ENCODE data around the gene SLC22A2. TPM values are rescaled to one million over a fixed set of nuclear protein-coding genes. Genes with fewer than 3 reads are reported as not detected.

The SLC22A2 gene
- total and polyA plus RNA-seq, 4 donors, result not detected

- TF ChIP-seq REST (IDR thresholded peaks at IDR 0.05) (no peak), FOXA1 (IDR thresholded peaks at IDR 0.05) (no peak), SP1 (IDR thresholded peaks at IDR 0.05) (no peak), CTCF (IDR thresholded peaks at IDR 0.05; ENCODE audit: low read depth, low read length, missing input control) (no peak), YY1 (IDR thresholded peaks at IDR 0.05) (no peak)
Observed at GRCh38 chr6:160278311-160278710, 19.7 kb upstream of the SLC22A2 start (continued).

- DNase-seq (ENCODE audit: low spot score), result no peak
- WGBS, result 94% methylated on average over 15 of the region's 15 CpGs
- H3K27ac ChIP-seq (ENCODE audit: low read depth in 1 of 2, low read length in 2 of 2), result no peak overlapping the region
- no peak overlapping the region for H3K9ac ChIP-seq (ENCODE audit: low read depth in 1 of 2, low read length in 2 of 2)
- no peak overlapping the region for H3K4me3 ChIP-seq (ENCODE audit: low read depth in 1 of 3, low read length in 3 of 3)
- no peak for TF ChIP-seq EGR1 (IDR thresholded peaks at IDR 0.05; ENCODE audit: low read depth in 2 of 2)
- TF ChIP-seq RAD21 (IDR thresholded peaks at IDR 0.05), result no peak
- no peak for TF ChIP-seq FOXA2 (IDR thresholded peaks at IDR 0.05)
- TF ChIP-seq REST (IDR thresholded peaks at IDR 0.05), result no peak
- TF ChIP-seq NR2F2 (IDR thresholded peaks at IDR 0.05), result no peak
- TF ChIP-seq CTCF (IDR thresholded peaks at IDR 0.05; ENCODE audit: low read depth, low read length, missing input control), result no peak
- no peak for TF ChIP-seq SP1 (IDR thresholded peaks at IDR 0.05)
- no peaks in the 10 kb centered on the region for H3K36me3 ChIP-seq (ENCODE audit: control insufficient read depth in 4 of 4, insufficient read depth in 3 of 4, low read depth in 1 of 4, low read length in 3 of 4)
- no peaks in the 10 kb centered on the region for H3K27me3 ChIP-seq (ENCODE audit: control insufficient read depth in 4 of 4, insufficient read depth in 4 of 4, low read length in 3 of 4)
- no peaks in the 10 kb centered on the region for H3K9me3 ChIP-seq (ENCODE audit: control insufficient read depth in 4 of 4, low read length in 3 of 4)
- H3K4me1 ChIP-seq (ENCODE audit: control insufficient read depth in 4 of 4, insufficient read depth in 4 of 4, low read length in 3 of 4), result peaks cover 0 to 17% (median 13%) of the 10 kb centered on the region in 4 donors
Observed at GRCh38 chr6:160277546-160277945, 18.9 kb upstream of the SLC22A2 start.

All from liver (tissue), 9 donors.